Fibroblast of lung (primary cell): ENCODE results near the gene PAGR1.

Experiments used
- CTCF ChIP-seq, 2 donors: IDR thresholded peaks in 1 of 2; conservative IDR thresholded peaks in 1 of 2; 1 replicate in 1 of 2; 2 replicates in 1 of 2; pipeline ENCODE4 v1.5.1; 2011 to 2012; ENCODE audit warnings: low read length in 2 of 2, control low read depth in 1 of 2, inconsistent platforms in 1 of 2, low read depth in 1 of 2, mild to moderate bottlenecking in 1 of 2
- EZH2 ChIP-seq: IDR thresholded peaks from 2 replicates; pipeline ENCODE4 v1.5.1; 2012; ENCODE audit warnings: low read length, control low read depth, mild to moderate bottlenecking; ENCODE audit errors: missing control alignments

GRCh38 chr16:29808219-29808900 is 7.6 kb upstream of the PAGR1 start:
- TF ChIP-seq CTCF (conservative IDR thresholded peaks at IDR 0.05 in 1 of 2, IDR thresholded peaks at IDR 0.05 in 1 of 2; ENCODE audit: low read depth in 1 of 2, low read length in 2 of 2) (no peak), EZH2 (no peak)
